ENCODE data around the gene SEPTIN7. TPM values are rescaled to one million over a fixed set of nuclear protein-coding genes. Genes with fewer than 3 reads are reported as not detected.

The SEPTIN7 gene
- total and polyA plus RNA-seq, 2 of the 13 experiments (the other 11 are each of a cell fraction or from before 2014, with no cell fraction given) = 103 to 129 TPM

GRCh38 chr7:35780070-35780469, 20.8 kb upstream of the SEPTIN7 start:
- in situ Hi-C loops (cut with HindIII; ENCODE audit: extremely low pct_ligation_motif_present, low pct_unique_long_range_greater_than_20kb) = no loop called here
- 38% methylated on average over 1 of the region's 1 CpG for WGBS (ENCODE audit: low lambda C conversion rate)
- CTCF ChIA-PET (ENCODE audit: low intra/inter-chr PET ratio, low total read pairs) = no interaction called here
- Histone ChIP-seq H3K9me3 (ENCODE audit: low read length) (no peaks in the 10 kb centered on the region), H3K27ac (ENCODE audit: extremely low read length, insufficient read depth, low read length) (no peak overlapping the region), H4K20me1 (ENCODE audit: insufficient read depth, low read length) (no peaks in the 10 kb centered on the region), H3K9ac (ENCODE audit: insufficient read depth, low read depth, low read length) (no peak overlapping the region), H3K27me3 (ENCODE audit: control insufficient read depth in 1 of 2, insufficient read depth in 2 of 2, low read length in 2 of 2) (no peaks in the 10 kb centered on the region), H3K36me3 (replicated peaks in 1 of 2; ENCODE audit: control insufficient read depth in 1 of 2, insufficient read depth in 2 of 2, low read length in 2 of 2) (no peaks in the 10 kb centered on the region), H3K4me2 (ENCODE audit: low read depth, low read length) (no peak overlapping the region), H3K4me1 (ENCODE audit: insufficient read depth, low read length) (peaks cover 25% of the 10 kb centered on the region), H3K79me2 (ENCODE audit: insufficient read depth, low read length) (no peaks in the 10 kb centered on the region), H2AFZ (ENCODE audit: low read length) (no peak overlapping the region), H3K4me3 (replicated peaks in 1 of 3; ENCODE audit: insufficient read depth in 1 of 3, low read depth in 2 of 3, low read length in 3 of 3) (no peak overlapping the region)
- BruUV-seq (replicated peaks) = no TSS peak
- DNase-seq (ENCODE audit: low spot score) (no peak), FAIRE-seq (no peak), ATAC-seq (no peak)
- POLR2A ChIA-PET = no interaction called here
- intact Hi-C loops (cut with micrococcal nuclease; ENCODE audit: unreplicated experiment) = no loop called here
- TF ChIP-seq HDAC1 (CRISPR knock-in tag; IDR thresholded peaks at IDR 0.05) (no peak), TRAFD1 (CRISPR knock-in tag; IDR thresholded peaks at IDR 0.05; ENCODE audit: borderline replicate concordance) (no peak), THAP8 (CRISPR knock-in tag; IDR thresholded peaks at IDR 0.05; ENCODE audit: borderline replicate concordance) (no peak), POGZ (CRISPR knock-in tag; IDR thresholded peaks at IDR 0.05) (no peak), TRIM24 (CRISPR knock-in tag; IDR thresholded peaks at IDR 0.05) (no peak), BATF2 (CRISPR knock-in tag; IDR thresholded peaks at IDR 0.05) (no peak), ZNF17 (CRISPR knock-in tag; IDR thresholded peaks at IDR 0.05) (no peak), KDM5A (IDR thresholded peaks at IDR 0.05; ENCODE audit: borderline replicate concordance, low read length) (no peak), ZNF382 (CRISPR knock-in tag; IDR thresholded peaks at IDR 0.05; ENCODE audit: borderline replicate concordance) (no peak), SMC3 (IDR thresholded peaks at IDR 0.05; ENCODE audit: low read length) (no peak), HOXA5 (CRISPR knock-in tag; IDR thresholded peaks at IDR 0.05) (no peak), TEAD2 (CRISPR knock-in tag; IDR thresholded peaks at IDR 0.05) (no peak), KLF16 (CRISPR knock-in tag; IDR thresholded peaks at IDR 0.05) (no peak), ZNF124 (CRISPR knock-in tag; IDR thresholded peaks at IDR 0.05) (no peak), AHDC1 (CRISPR knock-in tag; IDR thresholded peaks at IDR 0.05; ENCODE audit: borderline replicate concordance) (no peak), TBL1XR1 (IDR thresholded peaks at IDR 0.05; ENCODE audit: borderline replicate concordance, low read length, partially characterized antibody) (no peak), THAP7 (CRISPR knock-in tag; IDR thresholded peaks at IDR 0.05) (no peak)

All from HepG2 (cell line).